HG03175 (cell line): ENCODE measurements around the gene PSD.

Experiments
- ATAC-seq: cut with Tn5 transposase; IDR thresholded peaks from one replicate; pipeline ENCODE4 v1.9.1; 2021; ENCODE audit warnings: mild to moderate bottlenecking, moderate library complexity; ENCODE audit not compliant: unreplicated experiment

The PSD gene

GRCh38 chr10:102444851-102445250 lies 26.3 kb upstream of the PSD start:
- no peak for ATAC-seq

- ATAC-seq: no peak
Measured at GRCh38 chr10:102438374-102438773, 19.8 kb upstream of the PSD start.

GRCh38 chr10:102437515-102437914 lies 18.9 kb upstream of the PSD start:
- no peak for ATAC-seq

GRCh38 chr10:102436312-102436711 lies 17.7 kb upstream of the PSD start:
- no peak for ATAC-seq

- ATAC-seq: no peak
Measured at GRCh38 chr10:102435529-102436233, 17.1 kb upstream of the PSD start.

- ATAC-seq: no peak
Measured at GRCh38 chr10:102435133-102435497, 16.5 kb upstream of the PSD start.

- ATAC-seq: no peak
Measured at GRCh38 chr10:102434394-102435132, 16.0 kb upstream of the PSD start.

- no peak for ATAC-seq
Measured at GRCh38 chr10:102433619-102434046, 15.0 kb upstream of the PSD start.

- ATAC-seq: peak; percentile 88
Measured at GRCh38 chr10:102432162-102432950, 13.8 kb upstream of the PSD start, which contains the start of gene CUEDC2. Gene CUEDC2 (minus strand): TSS chr10:102432574. CDS start chr10:102425188, 7,386 bp downstream.

GRCh38 chr10:102431452-102432124 lies 13.0 kb upstream of the PSD start:
- no peak for ATAC-seq

GRCh38 chr10:102429468-102429867 lies 10.9 kb upstream of the PSD start:
- no peak for ATAC-seq

- ATAC-seq: no peak
Measured at GRCh38 chr10:102426803-102427287, 8.3 kb upstream of the PSD start.

- ATAC-seq: no peak
Measured at GRCh38 chr10:102425444-102425843, 6.9 kb upstream of the PSD start.

- no peak for ATAC-seq
Measured at GRCh38 chr10:102424916-102425315, 6.3 kb upstream of the PSD start.

- ATAC-seq: no peak
Measured at GRCh38 chr10:102424145-102424544, 5.6 kb upstream of the PSD start.

- no peak for ATAC-seq
Measured at GRCh38 chr10:102423372-102423968, 4.9 kb upstream of the PSD start.

GRCh38 chr10:102422545-102423129 lies 4.1 kb upstream of the PSD start:
- peak; percentile 30 for ATAC-seq

- no peak for ATAC-seq
Measured at GRCh38 chr10:102421757-102422512, 3.4 kb upstream of the PSD start.

- no peak for ATAC-seq
Measured at GRCh38 chr10:102421507-102421756, 2.8 kb upstream of the PSD start.
